Coronary artery (tissue), 2 donors: ENCODE results near the gene CDC42EP2.
A peak's percentile ranks its signal among the peaks of the same experiment; 100 is the strongest.

ENCODE experiments used
- DNase-seq: peaks from one replicate; pipeline ENCODE4 v3.0.0-alpha.2; 2017; ENCODE audit warnings: low spot score
- H3K27ac ChIP-seq, 2 donors: fragments of 200-600 bp; sonication (generic); one replicate each; pipeline ENCODE4 v1.5.1; 2016 to 2019
- H3K4me3 ChIP-seq: fragments of 200-600 bp; sonication (generic); 2 replicates; pipeline ENCODE4 v1.5.1; 2016; ENCODE audit warnings: mild to moderate bottlenecking, moderate library complexity
- TF ChIP-seq, protein P1 (sequence below): fragments of 200-600 bp; sonication (generic); IDR thresholded peaks from one replicate; pipeline ENCODE4 v1.5.1; 2019; ENCODE audit warnings: antibody characterized with exemption

Gene CDC42EP2

DNA sequence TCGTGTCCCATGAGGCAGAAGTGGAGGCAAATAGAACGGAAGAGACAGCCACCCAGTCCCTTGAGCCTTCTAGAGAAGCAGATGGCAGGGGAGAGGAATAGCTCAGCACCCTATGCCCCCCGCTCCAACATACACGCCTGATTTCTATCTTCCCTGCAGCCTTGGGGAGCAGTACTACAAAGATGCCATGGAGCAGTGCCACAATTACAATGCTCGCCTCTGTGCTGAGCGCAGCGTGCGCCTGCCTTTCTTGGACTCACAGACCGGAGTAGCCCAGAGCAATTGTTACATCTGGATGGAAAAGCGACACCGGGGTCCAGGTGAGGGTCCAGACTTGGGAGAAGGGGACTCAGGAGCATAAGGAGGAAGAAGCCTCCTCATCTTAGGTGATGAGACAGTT is 25.6 kb downstream of the CDC42EP2 start:
- no peak overlapping the region for H3K4me3 ChIP-seq
- no peak for DNase-seq
- H3K27ac ChIP-seq = no peak overlapping the region
- TF ChIP-seq, protein P1, sequence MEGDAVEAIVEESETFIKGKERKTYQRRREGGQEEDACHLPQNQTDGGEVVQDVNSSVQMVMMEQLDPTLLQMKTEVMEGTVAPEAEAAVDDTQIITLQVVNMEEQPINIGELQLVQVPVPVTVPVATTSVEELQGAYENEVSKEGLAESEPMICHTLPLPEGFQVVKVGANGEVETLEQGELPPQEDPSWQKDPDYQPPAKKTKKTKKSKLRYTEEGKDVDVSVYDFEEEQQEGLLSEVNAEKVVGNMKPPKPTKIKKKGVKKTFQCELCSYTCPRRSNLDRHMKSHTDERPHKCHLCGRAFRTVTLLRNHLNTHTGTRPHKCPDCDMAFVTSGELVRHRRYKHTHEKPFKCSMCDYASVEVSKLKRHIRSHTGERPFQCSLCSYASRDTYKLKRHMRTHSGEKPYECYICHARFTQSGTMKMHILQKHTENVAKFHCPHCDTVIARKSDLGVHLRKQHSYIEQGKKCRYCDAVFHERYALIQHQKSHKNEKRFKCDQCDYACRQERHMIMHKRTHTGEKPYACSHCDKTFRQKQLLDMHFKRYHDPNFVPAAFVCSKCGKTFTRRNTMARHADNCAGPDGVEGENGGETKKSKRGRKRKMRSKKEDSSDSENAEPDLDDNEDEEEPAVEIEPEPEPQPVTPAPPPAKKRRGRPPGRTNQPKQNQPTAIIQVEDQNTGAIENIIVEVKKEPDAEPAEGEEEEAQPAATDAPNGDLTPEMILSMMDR = no peak

DNA sequence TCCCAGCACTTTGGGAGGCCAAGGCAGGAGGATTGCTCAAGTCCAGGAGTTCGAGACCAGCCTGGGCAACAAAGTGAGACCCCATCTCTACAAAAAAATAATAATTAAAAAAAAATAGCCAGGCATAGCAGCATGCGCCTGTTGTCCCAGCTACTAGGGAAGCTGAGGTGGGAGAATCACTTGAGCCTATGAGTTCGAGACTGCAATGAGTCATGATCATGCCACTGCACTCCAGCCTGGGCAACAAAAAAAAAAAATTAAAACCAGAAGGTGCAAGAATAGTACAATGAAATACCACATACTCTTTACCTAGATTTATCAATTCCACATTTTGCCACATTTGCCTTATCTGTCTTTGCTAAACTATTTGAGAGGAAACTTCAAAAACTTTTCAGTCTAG is 27.2 kb downstream of the CDC42EP2 start:
- no peak for DNase-seq
- no peak overlapping the region for H3K27ac ChIP-seq
- no peak overlapping the region for H3K4me3 ChIP-seq
- TF ChIP-seq, protein P1 = no peak

DNA sequence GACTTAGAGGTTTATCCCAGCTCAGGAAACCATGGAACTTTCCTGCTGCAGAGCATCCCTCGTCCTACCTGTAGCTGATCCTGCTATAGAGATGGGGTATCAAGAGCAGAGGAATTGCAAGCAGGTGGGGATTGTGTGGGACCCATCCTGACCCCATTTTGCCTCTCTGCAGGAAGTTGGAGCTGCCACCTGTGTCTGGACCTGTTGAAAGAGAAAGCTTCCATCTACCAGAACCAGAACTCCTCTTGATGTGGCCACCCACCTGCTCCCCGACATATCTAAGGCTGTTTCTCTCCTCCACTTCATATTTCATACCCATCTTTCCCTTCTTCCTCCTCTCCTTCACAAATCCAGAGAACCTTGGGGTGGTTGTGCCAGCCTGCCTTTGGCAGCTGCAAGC is 36.8 kb downstream of the CDC42EP2 start:
- Histone ChIP-seq H3K27ac (no peak overlapping the region), H3K4me3 (no peak overlapping the region)
- no peak for DNase-seq
- TF ChIP-seq, protein P1 = no peak

DNA sequence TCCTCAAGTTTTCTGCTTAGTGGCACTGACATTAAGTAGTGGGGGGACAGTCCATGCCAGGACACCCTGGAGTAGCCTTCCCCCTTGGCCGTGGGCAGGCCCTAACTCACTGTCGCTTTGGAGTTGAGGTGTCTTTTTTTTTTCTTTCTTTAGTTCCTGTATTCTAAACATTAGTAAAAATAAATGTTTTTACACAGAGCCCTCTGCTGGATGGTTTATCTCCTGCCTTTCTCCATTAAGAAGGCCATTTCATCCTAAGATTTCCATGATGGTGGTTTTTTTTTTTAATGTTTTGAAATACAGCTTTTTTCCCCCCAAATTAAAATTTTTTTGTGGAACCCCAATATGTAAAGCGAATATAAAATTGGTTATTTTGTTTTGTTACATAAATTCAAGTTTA is 38.1 kb downstream of the CDC42EP2 start:
- no peak for DNase-seq
- TF ChIP-seq, protein P1 = no peak
- no peak overlapping the region for H3K4me3 ChIP-seq
- H3K27ac ChIP-seq = no peak overlapping the region

DNA sequence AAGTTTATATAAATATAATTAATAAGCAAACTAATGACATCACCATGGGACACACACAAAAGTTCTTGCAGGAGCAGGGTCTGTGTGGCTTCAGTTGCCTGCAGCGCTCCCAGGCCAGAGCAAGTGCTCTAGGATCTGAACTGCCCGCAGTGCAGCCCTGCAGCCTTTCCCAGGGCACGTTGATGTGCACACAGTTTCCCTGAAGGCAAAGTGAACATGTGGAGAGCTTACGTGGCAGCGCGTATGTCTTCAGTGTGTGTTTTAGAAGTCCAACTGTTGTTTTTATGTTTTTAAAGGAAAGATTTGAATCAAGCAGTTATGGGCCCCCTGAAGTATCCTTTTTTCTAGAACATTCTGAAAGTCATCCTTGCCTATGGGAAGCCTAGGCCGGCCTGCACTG is 38.7 kb downstream of the CDC42EP2 start:
- Histone ChIP-seq H3K27ac (no peak overlapping the region), H3K4me3 (no peak overlapping the region)
- DNase-seq = no peak
- TF ChIP-seq, protein P1 = no peak

DNA sequence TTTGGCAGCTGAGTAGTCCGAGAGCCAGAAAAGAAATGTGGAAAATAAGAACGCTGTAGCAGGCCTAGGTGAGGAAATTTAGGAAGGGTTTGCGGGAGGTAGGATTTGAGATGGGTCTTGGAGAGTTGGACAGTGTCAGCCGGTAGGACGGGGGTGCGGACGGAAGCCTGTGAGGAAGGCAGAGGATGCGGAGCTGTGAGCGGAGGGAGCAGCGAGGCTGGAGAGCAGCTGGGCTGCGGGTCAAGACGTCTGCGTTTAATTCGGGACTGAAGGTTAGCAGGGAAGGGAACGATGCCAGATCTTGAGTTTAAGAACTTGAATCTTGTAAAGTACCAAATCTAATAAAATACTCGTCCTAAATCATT is 39.2 kb downstream of the CDC42EP2 start:
- no peak for DNase-seq
- TF ChIP-seq, protein P1 = no peak
- Histone ChIP-seq H3K27ac (peak overlapping the region in 1 of 2 donors; percentile 52), H3K4me3 (peak overlapping the region; percentile 85)

DNA sequence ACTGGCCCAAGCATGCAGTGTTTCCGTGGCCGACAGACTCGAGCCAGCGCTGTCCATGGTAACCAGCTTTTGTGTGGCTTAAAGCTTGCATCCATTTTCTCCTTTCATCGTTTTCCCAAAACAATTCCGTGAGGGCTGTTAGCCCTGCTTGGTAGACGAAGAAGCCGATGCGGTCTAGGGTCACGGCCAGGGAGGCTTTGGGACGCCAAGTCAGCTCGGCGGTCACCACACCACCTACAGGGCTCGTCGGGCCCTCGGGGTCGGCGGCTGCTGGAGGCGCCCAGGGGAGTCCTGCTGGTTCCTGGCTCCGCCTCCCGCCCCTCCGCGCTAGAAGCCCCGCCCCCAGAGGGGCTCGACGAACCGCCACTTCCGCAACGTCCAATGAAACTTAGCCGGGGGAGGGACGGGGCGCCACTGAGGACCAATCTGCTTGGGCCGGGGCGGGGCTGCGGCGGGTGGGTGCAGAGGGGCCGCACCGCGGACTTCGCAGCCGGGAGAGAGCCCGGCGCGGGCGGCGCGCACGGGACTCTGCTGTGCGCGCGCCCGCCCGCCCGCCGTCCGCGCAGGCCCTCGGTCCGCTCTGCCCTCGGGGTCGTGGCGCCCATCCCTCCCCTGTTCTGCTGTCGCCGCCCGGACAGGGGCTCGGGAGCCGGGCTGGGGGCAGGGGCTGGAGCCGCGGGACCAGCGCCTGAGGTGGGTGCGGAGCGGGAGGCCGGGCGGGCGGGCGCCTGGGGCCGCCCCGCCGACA is 39.8 kb downstream of the CDC42EP2 start, which contains the start of gene TIGD3:
TIGD3 (plus strand) TSS at position 487 of the 748 bp plus-strand sequence. CDS start 1,058 bp downstream, outside the sequence.
- H3K27ac ChIP-seq = peak within 1 kb of the TSS; percentile 1 to 52
- H3K4me3 ChIP-seq = peak within 1 kb of the TSS; percentile 85
- peak; percentile 98 for DNase-seq
- TF ChIP-seq, protein P1 = no peak
